ENCODE data around the gene ZIM2. TPM values are rescaled to one million over a fixed set of nuclear protein-coding genes. Genes with fewer than 3 reads are reported as not detected.

ZIM2 gene
- total RNA-seq = not detected in 2 replicates

GRCh38 chr19:56840451-56841192 is at the start of gene ZIM2, which contains the start of gene PEG3:
TSS of gene ZIM2 (minus strand) at chr19:56840726. CDS start at chr19:56824277, 16,449 bp downstream.
TSS of gene PEG3 (minus strand) at chr19:56840726. CDS start at chr19:56824655, 16,071 bp downstream.

Small RNAs within 50 kb of the gene (small RNA-seq; reads per million reads assigned to genes)
- not detected for gene AC006115.2 (ENCODE audit: low replicate concordance)

Other genes with a start within 250 kb of the ZIM2 start
- gene ZNF71, start 245.4 kb downstream of the ZIM2 start, total RNA-seq = 8.1 and 11.5 TPM in 2 replicates
- not detected in 2 replicates for gene SMIM17, start 197.6 kb downstream of the ZIM2 start, total RNA-seq
- under 0.01 TPM in 2 replicates for gene ZNF835, start 169.0 kb downstream of the ZIM2 start, total RNA-seq
- gene PEG3, start within 50 bp of the ZIM2 start, total RNA-seq = 0.14 and 0.44 TPM in 2 replicates

All from placental pericyte (primary cell).